Activated naive CD8-positive, alpha-beta T cell (primary cell): ENCODE data around the gene BEST4.
"Not testable (repeated sequence)": the region's sequence is repeated elsewhere in the genome, so short reads cannot be mapped to it uniquely, and the experiment has no call there.

ENCODE experiments used
- H3K27ac Mint-ChIP-seq: one replicate; pipeline ENCODE4 v1.8.0; 2021; ENCODE audit warnings: mixed read lengths
- H3K27me3 Mint-ChIP-seq: one replicate; pipeline ENCODE4 v1.8.0; 2021; ENCODE audit warnings: mixed read lengths
- H3K36me3 Mint-ChIP-seq: one replicate; pipeline ENCODE4 v1.8.0; 2021; ENCODE audit warnings: mixed read lengths
- H3K4me1 Mint-ChIP-seq: one replicate; pipeline ENCODE4 v1.8.0; 2021; ENCODE audit warnings: low read depth, mixed read lengths
- H3K4me3 Mint-ChIP-seq: one replicate; pipeline ENCODE4 v1.8.0; 2021; ENCODE audit warnings: mild to moderate bottlenecking, mixed read lengths
- H3K9me3 Mint-ChIP-seq: one replicate; pipeline ENCODE4 v1.8.0; 2021; ENCODE audit warnings: low read depth, mixed read lengths

BEST4 gene

DNA sequence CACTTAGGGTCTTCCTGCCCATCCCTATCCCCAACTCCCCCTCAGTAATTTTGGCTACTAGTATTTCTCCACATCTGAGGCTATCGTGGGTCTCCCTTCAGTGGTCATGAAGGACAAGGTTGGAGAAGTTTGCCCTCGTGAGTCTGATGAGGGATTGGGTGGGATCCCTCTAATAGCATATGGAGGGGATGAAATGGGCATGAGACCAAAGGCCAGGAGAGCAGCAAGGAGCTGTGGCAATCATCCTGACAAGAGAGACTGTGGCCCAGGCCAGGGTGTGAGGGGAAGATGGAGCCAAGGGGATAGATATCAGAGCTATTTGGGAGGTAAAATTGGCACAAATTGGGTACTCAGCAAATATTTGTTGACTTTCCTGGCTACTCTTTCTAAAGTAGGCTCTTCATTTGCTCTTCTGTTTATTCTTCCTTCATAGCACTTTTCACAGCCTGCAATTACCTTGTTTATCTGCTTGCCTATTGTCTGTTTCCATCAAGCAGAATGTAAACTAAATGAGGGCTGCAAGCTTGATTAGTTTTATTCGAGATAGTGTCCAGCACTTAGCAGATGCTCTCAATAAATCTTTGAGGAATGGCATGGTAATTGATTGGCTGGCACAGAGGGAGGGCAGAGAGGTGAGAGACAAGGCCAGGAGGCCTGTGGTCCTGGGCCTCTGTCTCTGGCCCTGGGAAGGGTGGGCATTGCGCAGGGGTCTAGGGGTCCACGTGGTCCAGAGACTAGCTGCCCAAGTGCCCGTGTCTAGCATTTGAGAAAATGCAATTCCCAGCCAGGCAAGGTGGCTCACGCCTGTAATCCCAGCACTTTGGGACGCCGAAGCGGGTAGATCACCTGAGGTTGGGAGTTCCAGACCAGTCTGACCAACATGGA, 10.8 kb upstream of the BEST4 start:
- no peaks in the 10 kb centered on the region for H3K27me3 Mint-ChIP-seq
- peak overlapping the region; percentile 99 for H3K27ac Mint-ChIP-seq
- peaks cover 12% of the 10 kb centered on the region for H3K36me3 Mint-ChIP-seq
- H3K4me3 Mint-ChIP-seq: peak overlapping the region; percentile 94
- H3K9me3 Mint-ChIP-seq: no peaks in the 10 kb centered on the region
- H3K4me1 Mint-ChIP-seq: peaks cover 23% of the 10 kb centered on the region

GRCh38 chr1:44797886-44798285, 9.9 kb upstream of the BEST4 start:
- not testable (repeated sequence) for H3K36me3 Mint-ChIP-seq, H3K27me3 Mint-ChIP-seq, H3K4me3 Mint-ChIP-seq, H3K9me3 Mint-ChIP-seq, H3K27ac Mint-ChIP-seq
- H3K4me1 Mint-ChIP-seq: peaks cover 16% of the 10 kb centered on the region

- no peaks in the 10 kb centered on the region for H3K27me3 Mint-ChIP-seq
- H3K9me3 Mint-ChIP-seq: no peaks in the 10 kb centered on the region
- no peak overlapping the region for H3K4me3 Mint-ChIP-seq
- no peaks in the 10 kb centered on the region for H3K36me3 Mint-ChIP-seq
- H3K27ac Mint-ChIP-seq: no peak overlapping the region
- H3K4me1 Mint-ChIP-seq: no peaks in the 10 kb centered on the region
Measured at GRCh38 chr1:44792736-44793502, 4.9 kb upstream of the BEST4 start.

DNA sequence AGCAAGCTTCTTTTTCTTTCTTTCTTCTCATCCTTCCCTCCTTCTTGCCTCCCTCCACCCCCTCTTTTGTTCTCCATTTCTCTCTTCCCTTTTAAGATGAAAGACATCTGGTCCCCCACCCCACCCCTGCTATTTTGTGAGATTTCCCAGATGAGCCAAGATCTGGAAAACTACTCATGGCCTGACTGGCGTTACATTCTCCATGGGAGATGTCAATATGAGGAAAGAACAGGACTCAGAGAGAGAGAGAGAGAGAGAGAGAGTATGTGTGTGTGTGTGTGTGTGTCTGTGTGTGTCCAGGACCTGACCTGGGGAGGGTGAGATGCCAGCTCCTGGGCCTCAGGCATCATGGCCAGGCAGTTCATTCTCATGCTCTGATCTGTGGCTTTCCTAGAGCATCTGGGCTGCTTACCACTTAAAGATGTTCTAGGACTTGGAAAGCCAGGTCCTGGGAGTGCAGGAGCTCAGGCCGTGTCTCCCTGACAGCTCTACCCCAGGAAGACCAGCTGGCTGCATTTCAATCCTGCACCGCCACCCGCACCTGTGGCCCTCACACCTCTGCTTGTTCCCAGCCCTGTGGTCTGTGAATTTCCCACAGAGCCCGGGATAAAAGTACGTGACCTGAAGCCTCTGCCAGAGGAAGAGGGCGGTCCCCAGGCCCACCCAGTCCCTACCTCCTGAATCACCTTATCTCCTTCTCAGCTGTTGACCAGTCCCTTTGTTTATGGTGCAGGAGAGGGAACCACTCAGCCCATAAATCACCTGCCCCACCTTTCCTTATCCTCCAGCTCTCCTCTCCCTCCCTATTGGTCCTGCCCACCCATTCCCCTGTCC, 3.2 kb upstream of the BEST4 start:
- Mint-ChIP-seq H3K9me3 (no peaks in the 10 kb centered on the region), H3K4me1 (peaks cover 5% of the 10 kb centered on the region), H3K4me3 (no peak overlapping the region), H3K27ac (no peak overlapping the region), H3K27me3 (no peaks in the 10 kb centered on the region), H3K36me3 (no peaks in the 10 kb centered on the region)

- no peak overlapping the region for H3K4me3 Mint-ChIP-seq
- H3K9me3 Mint-ChIP-seq: no peaks in the 10 kb centered on the region
- H3K36me3 Mint-ChIP-seq: no peaks in the 10 kb centered on the region
- no peaks in the 10 kb centered on the region for H3K27me3 Mint-ChIP-seq
- H3K27ac Mint-ChIP-seq: no peak overlapping the region
- peaks cover 29% of the 10 kb centered on the region for H3K4me1 Mint-ChIP-seq
Measured at GRCh38 chr1:44787506-44787905, 464 bp downstream of the BEST4 start.

DNA sequence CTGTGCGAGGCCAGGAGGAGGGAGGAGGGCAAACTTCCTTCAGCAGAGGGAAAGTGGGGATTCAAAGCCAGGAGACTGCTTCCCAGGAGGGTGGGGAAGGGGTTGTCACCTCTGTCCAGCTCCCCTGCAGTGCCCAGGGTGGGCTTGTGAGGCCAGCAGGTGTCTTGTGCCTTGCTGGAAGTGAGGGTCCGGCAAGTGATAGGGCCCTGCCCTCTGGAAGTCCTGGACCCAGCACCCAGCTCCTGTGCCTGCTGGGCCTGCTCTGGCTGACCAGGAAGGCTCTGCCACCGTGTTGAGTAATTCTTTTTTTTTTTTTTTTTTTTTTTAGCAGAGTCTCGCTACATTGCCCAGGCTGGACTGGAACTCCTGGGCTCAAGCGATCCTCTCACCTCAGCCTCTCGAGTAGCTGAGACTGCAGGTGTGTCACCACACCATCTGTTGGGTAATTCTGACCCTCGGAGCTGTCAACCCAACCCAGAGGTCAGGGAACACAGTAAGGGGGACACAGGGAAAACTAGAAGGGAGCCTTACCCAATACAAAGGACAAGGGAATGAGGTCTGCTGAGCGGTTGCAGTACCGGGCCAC, 1.0 kb downstream of the BEST4 start:
- H3K4me1 Mint-ChIP-seq: peaks cover 29% of the 10 kb centered on the region
- no peaks in the 10 kb centered on the region for H3K9me3 Mint-ChIP-seq
- H3K27me3 Mint-ChIP-seq: no peaks in the 10 kb centered on the region
- H3K4me3 Mint-ChIP-seq: peak overlapping the region; percentile 85
- peak overlapping the region; percentile 87 for H3K27ac Mint-ChIP-seq
- no peaks in the 10 kb centered on the region for H3K36me3 Mint-ChIP-seq

DNA sequence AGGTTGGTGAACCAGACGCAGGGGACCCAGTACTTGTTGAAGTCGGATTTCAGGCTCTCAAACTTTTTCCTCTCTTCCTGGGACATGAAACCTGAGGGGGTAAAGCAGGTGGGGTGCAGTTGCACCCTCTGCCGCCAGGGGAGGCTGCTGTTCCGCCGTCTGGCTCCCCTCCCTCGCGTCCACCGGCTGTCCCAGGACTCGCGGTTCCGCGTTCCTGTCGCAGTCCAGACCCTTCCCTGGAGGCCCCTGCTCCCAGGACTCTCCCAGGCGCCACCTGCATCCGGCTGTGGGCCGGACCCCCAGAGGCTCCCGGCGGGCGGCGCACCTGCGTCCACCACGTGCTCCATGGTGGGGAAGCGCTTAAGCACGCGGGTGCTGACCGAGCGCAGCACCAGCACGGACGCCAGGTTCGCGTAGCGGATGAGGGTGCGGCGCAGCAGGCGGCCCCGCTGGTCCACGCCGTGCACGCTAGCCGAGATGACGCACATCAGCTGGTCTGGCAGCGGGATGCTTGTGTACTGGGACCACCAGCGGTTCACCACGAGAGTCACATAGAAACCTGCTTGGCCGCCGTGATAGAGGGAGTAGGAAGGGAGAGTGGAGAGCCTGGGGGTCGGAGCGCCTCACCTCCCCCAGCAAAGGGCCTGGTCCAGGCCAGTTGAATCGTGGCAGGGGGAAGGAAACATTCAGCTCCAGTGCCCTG, 1.7 kb downstream of the BEST4 start:
- no peaks in the 10 kb centered on the region for H3K9me3 Mint-ChIP-seq
- H3K4me1 Mint-ChIP-seq: peaks cover 29% of the 10 kb centered on the region
- H3K27ac Mint-ChIP-seq: peak overlapping the region; percentile 87
- H3K27me3 Mint-ChIP-seq: no peaks in the 10 kb centered on the region
- peaks cover 3% of the 10 kb centered on the region for H3K36me3 Mint-ChIP-seq
- H3K4me3 Mint-ChIP-seq: peak overlapping the region; percentile 85

GRCh38 chr1:44785501-44786137, 2.4 kb downstream of the BEST4 start:
- H3K4me3 Mint-ChIP-seq: peak overlapping the region; percentile 85
- H3K36me3 Mint-ChIP-seq: peaks cover 5% of the 10 kb centered on the region
- H3K27ac Mint-ChIP-seq: peak overlapping the region; percentile 87
- no peaks in the 10 kb centered on the region for H3K27me3 Mint-ChIP-seq
- H3K4me1 Mint-ChIP-seq: peaks cover 31% of the 10 kb centered on the region
- H3K9me3 Mint-ChIP-seq: no peaks in the 10 kb centered on the region

DNA sequence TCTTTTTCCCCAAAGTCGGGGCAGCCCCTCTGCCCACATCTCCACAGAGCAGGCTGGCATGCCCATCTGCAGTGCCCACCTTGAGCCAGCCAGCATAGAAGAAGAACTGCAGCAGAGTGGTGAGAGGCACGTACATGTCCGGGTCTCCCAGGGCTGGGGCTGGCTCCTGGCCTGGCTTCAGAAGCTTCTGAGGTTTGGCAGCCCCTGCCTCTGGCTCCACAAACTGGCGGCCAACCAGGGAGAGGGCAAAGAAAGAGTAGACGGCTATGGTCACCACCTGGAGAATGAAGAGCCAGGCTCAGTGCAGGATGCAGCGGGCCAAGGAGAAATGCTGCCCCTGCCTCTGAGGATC, 3.0 kb downstream of the BEST4 start:
- Mint-ChIP-seq H3K4me1 (peaks cover 36% of the 10 kb centered on the region), H3K27ac (peak overlapping the region; percentile 87), H3K9me3 (no peaks in the 10 kb centered on the region), H3K4me3 (peak overlapping the region; percentile 85), H3K27me3 (no peaks in the 10 kb centered on the region), H3K36me3 (peaks cover 11% of the 10 kb centered on the region)

GRCh38 chr1:44784094-44785028, 3.6 kb downstream of the BEST4 start:
- Mint-ChIP-seq H3K27me3 (no peaks in the 10 kb centered on the region), H3K9me3 (no peaks in the 10 kb centered on the region), H3K27ac (peak overlapping the region; percentile 87), H3K4me3 (peak overlapping the region; percentile 85), H3K4me1 (peaks cover 38% of the 10 kb centered on the region), H3K36me3 (peaks cover 11% of the 10 kb centered on the region)

DNA sequence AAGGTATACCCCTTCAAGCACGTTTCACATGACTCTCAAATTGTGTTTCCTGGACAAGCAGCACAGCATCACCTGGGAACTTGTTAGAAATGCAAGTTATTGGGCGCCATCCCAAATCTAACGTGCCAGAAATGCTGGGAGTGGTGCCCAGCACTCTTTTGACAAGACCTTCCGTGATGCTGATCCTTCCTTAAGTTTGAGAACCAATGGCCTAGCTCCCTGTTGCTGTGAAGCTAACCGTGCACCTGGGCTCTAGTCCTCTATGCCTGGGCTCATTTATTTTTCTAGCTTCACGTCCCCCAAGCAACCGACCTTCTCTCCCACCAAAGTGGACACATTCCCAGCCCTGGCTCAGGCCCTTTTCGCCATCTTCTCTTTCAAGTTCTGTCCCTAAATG, 4.3 kb downstream of the BEST4 start:
- Mint-ChIP-seq H3K9me3 (no peaks in the 10 kb centered on the region), H3K27ac (peak overlapping the region; percentile 36), H3K4me3 (peak overlapping the region; percentile 72), H3K36me3 (peaks cover 15% of the 10 kb centered on the region), H3K27me3 (no peaks in the 10 kb centered on the region), H3K4me1 (peaks cover 42% of the 10 kb centered on the region)

- Mint-ChIP-seq H3K9me3 (no peaks in the 10 kb centered on the region), H3K4me3 (peak overlapping the region; percentile 51), H3K27me3 (no peaks in the 10 kb centered on the region), H3K36me3 (peaks cover 29% of the 10 kb centered on the region), H3K27ac (peak overlapping the region; percentile 61), H3K4me1 (peaks cover 48% of the 10 kb centered on the region)
Measured at GRCh38 chr1:44780583-44781121, 7.3 kb downstream of the BEST4 start.
